ENCODE data around the gene C10orf62. TPM values are rescaled to one million over a fixed set of nuclear protein-coding genes. Genes with fewer than 3 reads are reported as not detected.

C10orf62 gene
- total RNA-seq, 1 donor from 2014 or later: not detected

DNA sequence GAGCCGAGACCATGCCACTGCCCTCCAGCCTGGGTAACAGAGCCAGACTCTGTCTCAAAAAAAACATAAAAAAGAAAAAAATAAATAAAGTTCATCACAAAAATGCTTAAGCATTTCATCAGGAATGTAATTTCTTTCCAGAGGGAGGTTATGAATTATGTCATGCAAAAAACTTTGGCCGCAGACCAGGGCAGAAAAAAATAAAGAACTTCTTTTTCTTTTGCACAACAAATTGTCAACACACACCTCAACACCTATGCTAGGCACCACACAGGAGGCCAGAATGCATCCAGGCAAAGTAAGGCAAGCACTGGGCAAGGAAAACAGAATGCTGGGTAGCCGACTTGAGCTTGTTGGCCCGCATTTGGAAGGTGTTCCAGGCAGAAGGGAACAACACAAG lies 3.9 kb downstream of the C10orf62 start:
- no peak overlapping the region for H3K4me3 Mint-ChIP-seq (ENCODE audit: unreplicated experiment)

DNA sequence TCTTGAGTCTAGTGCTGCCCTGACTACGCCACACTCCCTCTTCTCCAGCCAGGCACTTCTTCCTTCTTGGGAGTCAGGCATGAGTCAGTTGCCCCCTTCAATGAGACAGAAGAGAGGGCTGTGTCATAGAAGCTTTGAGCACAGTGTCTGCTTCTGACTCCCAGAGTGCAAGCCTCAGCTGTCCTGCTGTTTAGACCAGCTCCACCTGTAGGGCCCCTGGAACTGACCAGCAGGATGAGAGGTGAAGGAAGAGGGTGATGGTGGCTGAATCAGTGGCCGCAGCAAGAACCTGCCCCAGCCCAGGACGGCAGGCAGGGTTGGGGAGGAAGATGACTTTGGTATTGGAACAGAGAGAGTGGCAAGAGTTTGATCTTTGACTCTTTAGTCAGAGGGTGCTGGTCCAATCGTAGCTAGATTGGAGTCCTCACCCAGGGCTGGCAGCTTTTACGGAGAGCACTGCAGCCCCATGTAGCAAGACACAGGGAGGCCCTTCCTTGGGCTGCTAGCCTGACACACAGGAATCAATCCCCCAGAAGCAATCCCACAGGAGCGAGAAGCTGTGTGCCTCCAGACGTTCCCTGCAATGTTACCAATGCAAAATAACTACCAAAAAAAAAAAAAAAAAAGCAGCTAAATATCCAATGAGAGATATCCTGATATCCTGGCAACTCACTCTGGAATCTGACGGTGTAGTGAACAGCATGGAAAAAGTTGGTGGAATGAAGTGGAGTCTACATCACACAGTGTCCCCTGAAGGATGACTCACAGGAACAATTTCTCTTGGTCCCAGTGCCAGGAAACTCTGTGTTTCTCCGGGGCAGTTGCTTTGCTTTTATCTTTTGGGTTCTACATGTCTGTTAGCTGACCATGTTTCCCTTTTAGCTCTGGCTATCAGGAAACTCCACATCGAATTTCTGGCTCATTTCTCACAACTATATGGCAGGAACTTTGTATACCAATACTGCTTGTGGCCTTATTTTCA lies 6.9 kb downstream of the C10orf62 start:
- no peaks in the 10 kb centered on the region for H3K36me3 Mint-ChIP-seq (ENCODE audit: unreplicated experiment)
- TF ChIP-seq, protein P1, sequence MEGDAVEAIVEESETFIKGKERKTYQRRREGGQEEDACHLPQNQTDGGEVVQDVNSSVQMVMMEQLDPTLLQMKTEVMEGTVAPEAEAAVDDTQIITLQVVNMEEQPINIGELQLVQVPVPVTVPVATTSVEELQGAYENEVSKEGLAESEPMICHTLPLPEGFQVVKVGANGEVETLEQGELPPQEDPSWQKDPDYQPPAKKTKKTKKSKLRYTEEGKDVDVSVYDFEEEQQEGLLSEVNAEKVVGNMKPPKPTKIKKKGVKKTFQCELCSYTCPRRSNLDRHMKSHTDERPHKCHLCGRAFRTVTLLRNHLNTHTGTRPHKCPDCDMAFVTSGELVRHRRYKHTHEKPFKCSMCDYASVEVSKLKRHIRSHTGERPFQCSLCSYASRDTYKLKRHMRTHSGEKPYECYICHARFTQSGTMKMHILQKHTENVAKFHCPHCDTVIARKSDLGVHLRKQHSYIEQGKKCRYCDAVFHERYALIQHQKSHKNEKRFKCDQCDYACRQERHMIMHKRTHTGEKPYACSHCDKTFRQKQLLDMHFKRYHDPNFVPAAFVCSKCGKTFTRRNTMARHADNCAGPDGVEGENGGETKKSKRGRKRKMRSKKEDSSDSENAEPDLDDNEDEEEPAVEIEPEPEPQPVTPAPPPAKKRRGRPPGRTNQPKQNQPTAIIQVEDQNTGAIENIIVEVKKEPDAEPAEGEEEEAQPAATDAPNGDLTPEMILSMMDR (IDR thresholded peaks at IDR 0.05): no peak
- peaks cover 34% of the 10 kb centered on the region for H3K4me1 Mint-ChIP-seq (ENCODE audit: unreplicated experiment)
- no peaks in the 10 kb centered on the region for H3K9me3 Mint-ChIP-seq (ENCODE audit: unreplicated experiment)
- no peaks in the 10 kb centered on the region for H3K27me3 Mint-ChIP-seq (ENCODE audit: unreplicated experiment)
- no peak for DNase-seq (ENCODE audit: extremely low spot score, unreplicated experiment)
- H3K27ac Mint-ChIP-seq (ENCODE audit: unreplicated experiment): peak overlapping the region; percentile 91
- H3K4me3 Mint-ChIP-seq (ENCODE audit: unreplicated experiment): no peak overlapping the region

More for the DNA sequence above, 3.9 kb downstream of the C10orf62 start:
- Mint-ChIP-seq H3K36me3 (ENCODE audit: unreplicated experiment) (no peaks in the 10 kb centered on the region), H3K9me3 (ENCODE audit: unreplicated experiment) (no peaks in the 10 kb centered on the region), H3K4me1 (ENCODE audit: unreplicated experiment) (peaks cover 36% of the 10 kb centered on the region), H3K27ac (ENCODE audit: unreplicated experiment) (peak overlapping the region; percentile 21), H3K27me3 (ENCODE audit: unreplicated experiment) (no peaks in the 10 kb centered on the region)
- TF ChIP-seq, protein P1 (IDR thresholded peaks at IDR 0.05): no peak
- no peak for DNase-seq (ENCODE audit: extremely low spot score, unreplicated experiment)

DNA sequence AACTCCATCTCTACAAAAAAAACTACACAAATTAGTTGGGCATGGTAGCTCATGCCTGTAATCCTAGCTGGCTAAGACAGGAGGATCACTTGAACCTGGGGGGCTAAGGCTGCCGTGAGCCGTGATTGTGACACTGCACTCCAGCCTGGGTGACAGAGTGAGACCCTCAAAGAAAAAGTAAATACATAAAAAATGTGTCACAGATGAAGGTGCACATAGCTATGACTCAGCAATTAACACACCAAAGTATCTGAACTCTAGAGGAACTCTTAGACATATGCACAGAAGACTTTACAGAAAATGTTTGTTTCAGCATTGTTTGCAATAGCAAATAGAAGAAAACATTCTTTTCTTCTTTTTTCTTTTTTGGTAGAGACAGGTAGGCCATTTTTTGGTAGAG lies 8.3 kb downstream of the C10orf62 start:
- no peak for DNase-seq (ENCODE audit: extremely low spot score, unreplicated experiment)

GRCh38 chr10:97598407-97599271 lies 9.1 kb downstream of the C10orf62 start:
- no peak overlapping the region for H3K27ac Mint-ChIP-seq (ENCODE audit: unreplicated experiment)
- no peaks in the 10 kb centered on the region for H3K27me3 Mint-ChIP-seq (ENCODE audit: unreplicated experiment)
- no peaks in the 10 kb centered on the region for H3K36me3 Mint-ChIP-seq (ENCODE audit: unreplicated experiment)

More for the DNA sequence above, 8.3 kb downstream of the C10orf62 start:
- no peaks in the 10 kb centered on the region for H3K9me3 Mint-ChIP-seq (ENCODE audit: unreplicated experiment)
- peak overlapping the region; percentile 91 for H3K27ac Mint-ChIP-seq (ENCODE audit: unreplicated experiment)
- H3K4me1 Mint-ChIP-seq (ENCODE audit: unreplicated experiment): peaks cover 36% of the 10 kb centered on the region
- no peaks in the 10 kb centered on the region for H3K36me3 Mint-ChIP-seq (ENCODE audit: unreplicated experiment)
- no peak overlapping the region for H3K4me3 Mint-ChIP-seq (ENCODE audit: unreplicated experiment)
- no peaks in the 10 kb centered on the region for H3K27me3 Mint-ChIP-seq (ENCODE audit: unreplicated experiment)
- TF ChIP-seq, protein P1 (IDR thresholded peaks at IDR 0.05): no peak

More at GRCh38 chr10:97598407-97599271, 9.1 kb downstream of the C10orf62 start:
- DNase-seq (ENCODE audit: extremely low spot score, unreplicated experiment): no peak
- H3K4me1 Mint-ChIP-seq (ENCODE audit: unreplicated experiment): peaks cover 32% of the 10 kb centered on the region
- no peaks in the 10 kb centered on the region for H3K9me3 Mint-ChIP-seq (ENCODE audit: unreplicated experiment)
- no peak overlapping the region for H3K4me3 Mint-ChIP-seq (ENCODE audit: unreplicated experiment)
- TF ChIP-seq, protein P1 (IDR thresholded peaks at IDR 0.05): no peak
